Keratinocyte (primary cell): ENCODE data around the gene WFDC2.

Experiments
- CTCF ChIP-seq, 3 experiments: IDR thresholded peaks in 1 of 3; conservative IDR thresholded peaks in 1 of 3; optimal IDR thresholded peaks in 1 of 3; 2 replicates in 2 of 3; 3 replicates in 1 of 3; pipeline versions ENCODE3 to v1.5.1; 2011; ENCODE audit warnings: low read length in 3 of 3, mild to moderate bottlenecking in 3 of 3, moderate library complexity in 2 of 3, control low read depth in 1 of 3, inconsistent platforms in 1 of 3; ENCODE audit not compliant: insufficient read depth in 2 of 3; ENCODE audit errors: extremely low read depth in 1 of 3
- EZH2 ChIP-seq: IDR thresholded peaks from one replicate; pipeline ENCODE4 v1.6.1; 2012; ENCODE audit warnings: inconsistent platforms, mild to moderate bottlenecking, low read length, moderate library complexity

DNA sequence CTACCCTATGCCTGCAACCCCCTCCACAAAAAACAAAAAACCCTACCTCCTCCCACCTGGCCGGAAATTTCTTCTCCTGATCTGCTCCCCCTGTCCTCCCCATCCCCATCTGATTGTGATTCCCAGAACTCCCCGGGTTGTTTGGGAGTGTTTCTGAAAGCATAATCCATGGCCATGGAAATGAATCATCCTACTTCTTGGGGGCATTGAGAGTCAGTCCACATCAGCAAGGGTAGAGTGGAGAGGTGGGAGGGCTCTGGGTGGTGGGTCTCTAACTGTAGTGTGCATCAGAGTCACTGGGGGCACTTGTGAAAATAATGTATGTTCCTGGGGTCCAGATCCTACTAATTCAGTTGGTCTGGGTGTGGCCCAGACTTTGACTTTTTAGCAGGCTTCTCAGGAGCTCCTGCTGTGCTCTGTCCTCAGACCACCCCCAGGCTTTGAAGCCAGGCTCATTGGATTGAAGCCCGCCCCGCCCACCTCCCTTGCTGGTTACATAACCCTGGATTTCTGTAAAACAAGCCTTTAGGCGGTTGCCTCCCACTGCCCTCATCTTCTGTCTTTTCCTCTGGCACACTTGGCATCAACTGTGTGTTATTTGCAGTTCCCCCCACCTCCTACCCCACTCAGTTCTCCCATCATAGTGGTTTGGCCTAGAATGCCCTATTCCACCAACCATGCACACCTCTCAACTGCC lies 43.1 kb upstream of the WFDC2 start:
- TF ChIP-seq CTCF (optimal IDR thresholded peaks at IDR 0.05 in 1 of 3, IDR thresholded peaks at IDR 0.05 in 1 of 3, conservative IDR thresholded peaks at IDR 0.05 in 1 of 3; ENCODE audit: extremely low read depth in 1 of 3, insufficient read depth in 2 of 3, low read length in 3 of 3) (no peak), EZH2 (no peak)
